Measurements from ENCODE around the gene GEMIN7.
A peak's percentile ranks its signal among the peaks of the same experiment; 100 is the strongest.

Gene GEMIN7

DNA sequence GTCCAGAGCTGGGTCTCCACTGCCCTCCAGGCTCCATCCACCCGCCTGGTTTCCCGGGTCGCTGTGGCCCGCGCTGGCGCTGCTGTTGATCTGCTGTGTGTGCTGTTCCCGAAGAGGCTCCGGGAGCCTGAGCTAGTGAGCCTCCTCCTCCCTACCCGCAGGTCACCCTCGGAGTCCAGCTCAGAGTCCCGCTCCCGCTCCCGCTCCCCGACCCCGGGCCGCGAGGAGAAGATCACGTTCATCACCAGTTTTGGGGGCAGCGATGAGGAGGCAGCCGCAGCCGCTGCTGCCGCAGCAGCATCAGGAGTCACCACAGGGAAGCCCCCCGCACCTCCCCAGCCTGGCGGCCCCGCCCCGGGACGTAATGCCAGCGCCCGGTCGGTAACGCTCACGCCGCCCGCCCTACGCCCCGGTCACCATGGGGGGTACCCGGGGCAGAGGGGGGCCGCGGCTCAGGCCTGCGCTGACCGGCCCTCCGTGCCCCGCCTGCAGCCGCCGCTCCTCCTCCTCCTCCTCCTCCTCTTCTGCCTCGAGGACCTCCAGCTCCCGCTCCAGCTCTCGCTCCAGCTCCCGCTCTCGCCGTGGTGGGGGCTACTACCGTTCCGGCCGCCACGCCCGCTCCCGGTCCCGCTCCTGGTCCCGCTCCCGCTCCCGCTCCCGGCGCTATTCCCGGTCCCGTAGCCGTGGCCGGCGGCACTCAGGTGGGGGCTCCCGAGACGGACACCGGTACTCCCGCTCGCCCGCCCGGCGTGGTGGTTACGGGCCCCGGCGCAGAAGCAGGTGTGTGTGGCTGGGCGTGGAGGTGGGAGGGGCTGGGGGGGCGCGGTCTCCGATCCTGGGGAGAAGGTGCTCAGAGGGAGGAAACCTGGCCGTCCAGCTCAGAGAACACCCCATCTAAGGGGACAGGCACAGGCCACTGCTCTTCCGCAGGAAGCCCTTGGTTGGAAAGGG, 14.9 kb upstream of the GEMIN7 start:
- DNase-seq: no peak

DNA sequence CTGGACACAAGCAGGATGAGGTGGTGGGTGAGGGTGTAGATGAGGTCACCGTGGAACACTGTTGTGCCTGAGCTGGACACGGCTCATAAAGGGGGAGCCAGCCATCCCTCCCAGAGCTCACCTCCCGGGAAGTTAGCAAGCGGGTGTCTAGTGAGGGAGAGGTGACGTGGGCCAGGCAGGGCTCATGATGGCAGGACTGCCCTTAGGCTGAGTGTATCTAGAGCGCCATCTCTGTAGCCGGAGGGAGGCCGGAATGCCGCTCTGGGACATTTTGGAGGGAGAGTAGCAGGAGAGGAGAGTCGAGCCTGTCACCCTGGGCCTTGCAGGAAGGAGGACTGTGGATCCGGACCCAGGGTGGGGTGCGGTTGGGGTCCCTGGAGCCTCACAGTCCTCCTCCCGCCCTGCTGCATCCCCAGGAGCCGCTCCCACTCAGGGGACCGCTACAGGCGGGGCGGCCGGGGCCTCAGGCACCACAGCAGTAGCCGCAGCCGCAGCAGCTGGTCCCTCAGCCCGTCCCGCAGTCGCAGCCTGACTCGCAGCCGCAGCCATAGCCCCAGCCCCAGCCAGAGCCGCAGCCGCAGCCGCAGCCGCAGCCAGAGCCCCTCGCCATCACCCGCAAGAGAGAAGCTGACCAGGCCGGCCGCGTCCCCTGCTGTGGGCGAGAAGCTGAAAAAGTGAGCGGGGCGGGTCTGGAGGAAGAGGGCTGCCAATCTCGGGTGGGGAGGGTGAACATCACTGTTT, 12.0 kb upstream of the GEMIN7 start:
- DNase-seq: no peak

DNA sequence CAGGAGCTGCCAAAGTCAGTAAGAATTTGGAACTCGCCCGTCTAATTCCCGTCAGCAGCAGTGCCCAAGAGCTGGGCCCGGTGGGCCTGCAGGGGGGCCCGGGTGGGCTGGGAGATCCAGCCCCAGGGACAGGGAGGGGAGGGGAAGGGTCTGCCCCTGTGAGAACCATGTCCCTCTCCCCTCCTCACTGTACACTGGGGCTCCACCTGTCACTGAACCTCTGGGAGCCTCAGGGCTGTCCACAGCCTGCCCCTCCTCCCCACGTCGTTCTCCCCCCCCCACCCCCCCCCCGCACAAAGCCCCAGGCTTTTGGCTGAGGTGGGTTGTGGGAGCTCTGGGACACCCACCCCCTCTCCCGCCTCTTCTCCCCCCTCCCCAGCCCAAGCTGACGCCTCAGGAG, 11.0 kb upstream of the GEMIN7 start:
- DNase-seq: no peak

DNA sequence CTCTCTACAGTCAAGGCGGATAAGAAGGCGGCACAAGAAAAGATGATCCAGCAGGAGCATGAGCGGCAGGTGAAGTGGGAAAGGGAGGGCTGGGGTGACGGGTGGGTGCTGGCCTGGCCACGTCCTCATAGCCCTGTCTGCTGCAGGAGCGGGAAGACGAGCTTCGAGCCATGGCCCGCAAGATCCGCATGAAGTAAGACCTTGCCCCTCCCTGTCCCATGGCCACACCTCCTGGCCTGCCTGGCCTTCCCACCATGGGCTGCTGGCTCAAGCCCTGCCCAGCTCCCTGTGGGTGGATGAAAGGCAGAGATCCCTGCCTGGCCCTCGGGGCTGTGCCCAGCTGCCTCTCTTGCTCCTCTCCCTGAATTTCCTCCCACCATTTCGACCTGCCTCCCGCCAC, 10.0 kb upstream of the GEMIN7 start:
- DNase-seq: no peak

DNA sequence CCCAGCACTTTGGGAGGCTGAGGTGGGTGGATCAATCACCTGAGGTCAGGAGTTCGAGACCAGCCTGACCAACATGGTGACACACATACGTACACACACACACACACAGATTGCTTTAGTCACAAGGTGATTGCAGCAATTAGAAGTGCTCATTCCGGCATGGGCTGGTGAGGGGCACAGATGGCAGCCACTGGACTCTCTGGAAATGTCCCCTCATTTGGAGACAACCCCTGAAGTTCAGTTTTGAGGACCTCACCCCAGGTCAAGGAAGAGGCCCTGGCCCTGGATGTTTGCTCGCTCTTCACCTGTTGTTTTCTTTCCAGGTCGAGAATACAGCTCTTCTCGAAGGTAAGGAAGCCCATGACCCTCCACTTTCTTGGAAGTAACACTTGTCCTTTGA, 8.8 kb upstream of the GEMIN7 start:
- no peak for DNase-seq

DNA sequence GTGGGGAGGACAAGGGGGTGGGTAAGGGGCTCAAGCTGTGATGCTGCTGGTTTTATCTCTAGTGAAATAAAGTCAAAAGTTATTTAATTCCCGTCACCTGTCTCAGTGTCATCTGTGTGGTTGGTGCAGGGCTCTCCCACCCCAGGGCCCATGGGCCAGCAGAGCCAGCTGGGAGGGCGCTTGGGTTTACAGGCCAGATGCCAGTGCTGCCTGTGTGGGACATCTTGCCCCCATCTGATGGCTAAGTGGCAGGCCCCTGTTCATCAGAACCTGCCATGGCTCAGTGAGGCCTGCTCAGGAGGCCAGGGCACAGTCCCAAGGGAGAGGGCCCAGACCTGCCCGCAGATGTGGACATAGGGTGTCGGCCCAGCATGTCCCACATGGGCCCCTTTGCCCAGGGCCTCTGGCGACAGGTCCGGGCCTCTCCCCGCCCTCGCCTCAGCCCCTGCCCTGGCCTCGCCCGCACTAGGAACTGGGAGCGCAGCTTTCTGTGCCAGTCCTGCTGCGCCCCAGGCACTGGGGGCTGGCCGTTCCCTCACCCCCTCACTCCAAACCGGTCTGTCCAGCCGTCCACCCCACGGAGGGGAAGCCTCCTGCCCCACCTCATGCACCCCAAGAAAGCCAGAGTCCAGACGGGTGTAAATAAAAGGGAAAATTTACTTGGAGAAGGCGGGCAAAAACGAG, 8.1 kb upstream of the GEMIN7 start:
- no peak for DNase-seq

DNA sequence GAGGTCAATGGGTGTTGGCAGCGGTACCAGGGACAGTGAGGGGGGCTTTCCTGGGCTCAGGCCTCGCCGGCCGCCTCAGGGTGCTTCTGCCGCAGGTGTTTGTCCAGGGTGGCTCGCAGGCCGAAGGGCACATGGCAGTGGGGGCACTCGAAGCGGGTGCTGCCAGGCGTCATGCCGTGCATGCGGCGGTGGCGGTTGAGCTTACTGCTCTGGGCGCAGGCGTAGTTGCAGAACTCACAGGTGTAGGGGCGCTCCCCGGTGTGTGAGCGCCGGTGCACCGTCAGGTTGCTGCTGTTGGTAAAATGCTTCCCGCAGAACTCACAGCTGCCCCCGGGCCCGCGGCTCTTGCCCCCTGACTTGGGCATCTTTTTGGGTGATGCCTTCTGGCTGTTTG, 7.5 kb upstream of the GEMIN7 start:
- no peak for DNase-seq

DNA sequence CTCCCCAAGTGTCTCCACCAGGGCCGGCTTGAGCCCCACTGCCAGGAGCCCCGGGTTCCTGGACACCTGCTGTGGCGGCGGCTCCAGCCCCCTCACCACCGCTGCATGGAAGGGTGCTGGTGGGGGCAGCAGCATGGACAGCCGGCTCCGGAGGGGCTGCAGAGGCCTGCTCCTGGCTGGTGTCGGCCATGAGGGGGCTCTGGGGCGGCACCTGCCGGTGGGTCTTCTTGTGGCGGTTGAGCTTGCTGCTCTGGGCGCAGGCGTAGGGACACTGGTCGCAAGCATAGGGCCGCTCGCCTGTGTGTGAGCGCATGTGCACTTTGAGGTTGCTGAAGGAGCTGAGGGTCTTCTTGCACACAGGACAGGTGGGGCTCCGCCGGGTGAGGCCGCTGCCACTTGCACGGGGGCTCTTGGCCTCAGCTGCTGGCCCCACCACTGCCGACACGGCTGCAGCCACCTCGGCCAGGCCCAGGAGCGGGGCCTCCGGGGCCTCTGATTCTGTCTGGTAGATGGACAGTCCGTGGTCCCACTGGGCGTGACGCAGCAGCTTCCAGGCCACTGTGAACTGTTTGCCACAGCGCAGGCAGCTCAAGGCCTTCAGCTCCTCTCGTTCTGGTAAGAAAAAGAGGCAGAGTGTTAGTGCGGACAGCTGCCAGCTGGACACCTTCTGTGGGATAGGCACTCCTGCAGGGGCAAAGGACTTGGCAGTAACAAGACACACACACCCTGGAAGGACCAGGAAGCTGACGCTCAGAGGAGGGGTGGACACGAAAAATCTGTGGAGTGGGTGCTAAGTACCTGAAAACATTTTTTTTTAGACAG, 6.9 kb upstream of the GEMIN7 start:
- no peak for DNase-seq

DNA sequence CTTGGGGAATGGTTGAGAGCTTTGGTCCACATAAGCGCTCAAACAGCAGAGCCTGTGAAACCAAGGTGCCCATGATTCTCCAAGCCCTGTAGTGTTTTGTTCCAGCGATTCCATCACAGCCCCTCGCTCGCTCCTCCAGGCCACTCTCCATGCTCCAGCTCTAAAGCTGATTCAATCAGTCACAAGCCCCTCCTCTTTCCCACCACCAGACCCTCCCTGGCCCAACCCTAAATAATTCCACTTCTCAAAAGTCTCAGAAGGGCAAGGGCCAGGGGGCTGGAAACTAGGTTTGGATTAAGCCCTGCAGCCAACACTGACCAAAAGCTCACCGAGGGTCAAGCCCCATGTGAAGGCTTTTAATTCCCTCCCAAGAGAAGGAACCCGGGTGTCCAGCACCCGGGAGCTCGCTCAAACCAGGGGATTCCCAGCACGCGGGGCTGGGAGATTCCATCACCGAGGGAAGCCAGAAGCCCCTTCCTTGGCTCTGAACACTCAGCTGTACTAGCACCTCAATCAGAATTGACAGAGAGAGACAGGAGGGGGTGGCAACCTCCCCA, 4.2 kb upstream of the GEMIN7 start:
- DNase-seq: no peak

DNA sequence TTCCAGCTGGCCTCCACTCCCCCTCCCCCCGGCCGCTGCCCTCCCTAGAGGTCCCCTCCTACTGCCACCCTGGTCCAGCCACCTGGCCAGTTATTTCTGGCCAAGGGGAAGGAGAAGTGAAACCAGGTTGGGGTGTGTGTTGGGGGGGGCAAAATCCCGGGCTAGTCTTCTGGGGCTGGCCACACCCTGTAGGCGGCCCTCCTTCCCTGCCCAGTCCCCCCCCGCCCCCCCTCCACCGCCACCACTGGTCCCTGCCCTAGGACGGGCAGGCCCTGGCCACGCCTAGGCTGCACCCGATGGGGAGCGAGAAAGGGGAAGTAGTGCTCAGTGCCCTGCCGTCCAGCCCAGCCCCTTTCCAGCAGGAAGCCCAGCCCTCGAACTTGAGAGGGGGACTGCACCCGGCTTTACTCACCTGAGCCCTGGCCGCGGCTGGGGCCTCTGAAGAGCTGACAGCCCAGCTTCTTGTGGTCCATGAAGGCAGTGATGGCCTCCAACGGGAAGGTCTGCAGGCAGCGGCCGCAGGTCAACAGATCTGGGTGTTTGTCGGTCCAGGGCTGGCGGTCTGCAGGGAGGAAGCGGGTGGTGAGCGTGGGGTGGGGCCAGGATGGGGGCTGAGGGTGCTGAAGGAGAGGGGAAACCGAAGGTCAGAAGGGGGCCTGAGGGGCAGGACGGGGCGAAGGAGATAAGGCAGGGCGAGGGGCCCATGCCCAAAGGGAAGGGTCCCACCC, 3.6 kb upstream of the GEMIN7 start:
- peak; percentile 80 to 88 for DNase-seq

DNA sequence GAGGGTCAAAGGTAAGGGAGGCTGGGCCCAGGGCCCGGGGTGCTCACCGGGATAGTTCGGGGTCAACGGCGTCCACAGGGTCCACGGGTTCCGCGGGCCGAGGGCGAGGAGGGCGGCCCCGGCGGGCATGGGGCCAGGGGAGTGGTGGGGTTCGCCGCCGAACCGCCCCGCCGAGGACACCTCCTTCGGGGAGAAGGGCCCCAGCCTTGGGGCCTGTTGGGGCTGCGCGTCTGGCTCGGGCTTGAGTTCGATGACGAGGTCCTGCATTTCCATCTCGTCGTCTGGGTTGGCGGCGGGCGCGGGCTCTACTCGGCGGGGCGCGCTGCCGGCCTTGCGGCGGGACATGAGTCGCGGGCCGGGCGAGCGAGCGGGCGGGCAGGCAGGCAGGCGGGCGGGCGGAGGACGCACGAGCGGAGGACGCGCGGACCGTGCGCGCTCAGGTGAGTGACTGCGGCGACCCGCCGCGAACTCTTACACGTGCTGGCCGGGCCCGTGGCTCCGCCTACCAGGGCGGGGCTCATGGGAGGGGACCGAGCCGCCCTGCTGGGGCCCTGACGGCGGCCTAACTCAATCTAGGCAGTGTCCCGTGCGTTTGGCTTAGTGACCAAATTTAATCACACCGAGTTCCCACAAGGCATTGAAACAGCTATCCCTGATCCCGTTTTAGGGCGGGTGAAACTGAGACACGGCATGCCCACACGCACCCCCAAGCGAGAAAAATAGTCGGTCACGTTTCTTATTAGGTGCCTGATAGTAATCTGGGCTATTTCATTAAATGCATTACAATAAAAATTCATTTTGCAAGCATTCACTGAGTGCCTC, 2.8 kb upstream of the GEMIN7 start, which contains the start of gene ZNF296:
TSS of gene ZNF296 (minus strand) at position 450 of the 822 bp plus-strand sequence. CDS start at position 345, 105 bp downstream.
- DNase-seq: peak; percentile 42 to 58

DNA sequence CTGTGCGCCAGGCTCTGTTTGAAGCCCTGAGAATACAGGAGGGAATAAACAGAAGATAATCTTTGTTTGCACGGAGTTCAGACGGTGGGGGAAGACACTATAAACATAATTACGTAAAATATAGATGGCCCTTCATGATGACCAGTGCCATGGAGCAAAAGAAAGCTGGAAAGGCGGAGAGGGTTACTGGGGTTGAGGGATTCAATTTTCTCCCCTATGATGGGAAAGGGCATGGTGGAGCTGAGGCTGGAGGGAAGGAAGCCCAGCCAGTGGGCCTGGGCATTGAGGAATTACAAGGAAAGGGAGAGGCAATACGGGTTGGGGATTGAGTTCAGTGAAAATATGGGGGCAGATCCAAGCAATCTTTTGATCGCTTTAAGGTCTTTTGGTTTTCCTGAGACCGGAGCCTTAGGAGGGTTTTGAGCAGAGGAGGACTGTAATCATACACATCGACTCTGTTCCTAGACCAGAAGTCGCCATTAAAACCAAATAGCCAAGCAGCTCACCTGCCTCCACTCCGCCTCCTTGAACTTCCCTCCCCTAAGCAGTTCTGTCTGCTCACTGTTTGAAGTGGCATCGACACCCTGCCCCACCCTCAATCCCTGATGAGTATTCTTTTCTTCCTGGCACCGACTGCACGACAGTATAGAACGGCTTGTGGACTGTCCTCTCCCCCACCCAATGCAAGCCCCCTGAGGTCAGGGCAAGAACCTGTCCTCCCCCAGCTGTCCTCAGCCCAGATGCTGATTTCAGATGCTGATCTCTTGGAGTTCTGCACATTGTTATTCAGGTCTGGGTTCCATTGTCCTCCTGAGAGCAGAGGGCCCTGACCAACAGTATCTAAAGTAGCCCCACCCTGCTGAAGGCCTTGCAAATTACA, 2.0 kb upstream of the GEMIN7 start:
- DNase-seq: no peak

DNA sequence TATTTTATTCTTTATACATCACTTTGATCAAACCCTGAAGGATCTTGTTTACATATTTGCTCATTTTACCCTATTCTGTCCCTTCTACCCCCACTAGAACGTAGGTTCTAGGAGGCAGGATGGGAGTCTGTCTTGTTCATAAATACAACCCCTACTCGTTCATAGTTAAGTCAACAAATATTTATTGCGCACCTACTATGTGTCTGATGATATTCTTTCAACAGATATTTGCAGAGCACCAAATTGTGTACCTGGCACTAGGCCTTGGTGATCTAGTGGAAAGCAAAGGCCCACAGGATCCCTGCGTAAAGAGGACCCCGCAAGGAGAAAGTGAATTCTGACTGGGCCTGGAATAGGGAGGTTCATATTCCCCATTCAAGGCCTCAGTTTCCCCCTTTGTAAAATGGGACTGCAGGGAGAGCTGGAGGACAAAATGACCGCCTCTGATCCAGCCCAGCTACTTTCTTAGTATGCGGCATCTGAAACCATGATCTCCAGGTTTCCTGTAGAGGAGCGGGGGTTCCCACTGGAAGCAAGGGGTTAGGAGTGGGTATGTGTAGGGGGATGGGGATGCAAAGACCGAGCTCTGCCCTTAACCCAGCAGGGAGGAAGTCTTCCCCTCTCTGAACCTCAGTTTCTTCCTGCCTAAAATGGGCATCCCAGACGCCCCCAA, 534 bp upstream of the GEMIN7 start:
- no peak for DNase-seq

DNA sequence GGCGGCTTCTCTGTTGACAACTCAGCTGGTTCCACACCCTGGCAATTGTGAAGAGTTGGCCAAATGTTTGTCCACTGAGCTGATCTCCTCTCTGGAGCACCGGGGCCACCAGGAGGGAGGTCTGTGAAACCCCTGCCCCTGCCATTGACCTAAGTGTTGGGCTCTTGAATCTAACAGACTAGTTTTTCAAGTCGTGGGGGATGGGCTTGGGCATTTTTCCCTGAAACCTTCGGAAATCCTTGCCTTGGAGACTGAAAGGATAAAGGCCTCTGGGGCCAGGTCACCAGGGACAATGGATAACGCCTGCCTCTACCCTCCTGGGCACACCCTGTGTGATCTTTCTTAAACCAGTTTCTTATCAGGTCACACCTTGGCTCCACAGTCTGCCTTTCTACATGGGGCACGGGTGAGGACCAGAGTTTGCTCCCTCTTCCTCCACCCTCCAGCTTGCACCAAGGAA, 881 bp downstream of the GEMIN7 start:
- no peak for DNase-seq

DNA sequence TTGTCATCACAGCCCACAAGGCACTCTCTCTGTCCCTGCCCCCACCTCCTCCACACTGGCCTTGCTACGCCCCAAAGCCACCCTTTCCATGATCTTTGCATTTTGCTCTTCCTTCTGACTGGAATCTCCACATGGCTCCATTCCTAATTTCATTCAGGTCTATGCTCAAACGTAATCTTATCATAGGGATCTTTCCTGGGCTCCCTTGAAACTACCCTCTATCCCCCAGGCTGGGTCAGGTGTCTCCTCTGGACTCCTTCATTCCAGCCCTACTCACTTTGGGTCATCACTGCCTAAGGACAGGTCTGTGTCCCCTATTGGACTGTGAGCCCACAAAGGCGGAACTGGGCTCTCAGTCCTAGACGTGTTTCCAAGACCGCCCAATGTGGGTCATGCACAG, 3.1 kb downstream of the GEMIN7 start:
- DNase-seq: no peak

DNA sequence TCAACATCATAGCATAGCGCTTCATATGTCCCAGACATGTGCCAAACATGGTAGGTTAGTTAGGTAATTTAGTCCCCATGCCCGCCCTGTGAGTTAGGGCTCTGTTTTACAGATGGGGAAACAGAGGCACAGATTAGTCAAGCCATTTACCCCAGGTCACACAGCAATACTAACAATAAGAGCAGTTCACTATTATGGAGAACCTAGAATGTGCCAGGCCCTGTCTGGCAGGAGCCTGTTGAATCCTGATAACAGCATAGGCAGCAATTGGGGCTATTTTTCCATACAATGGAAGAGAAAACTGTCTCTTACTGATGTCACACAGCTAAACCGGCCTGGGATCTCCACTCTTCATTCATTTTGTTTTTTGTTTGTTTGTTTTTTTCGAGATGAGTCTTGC, 7.4 kb downstream of the GEMIN7 start:
- DNase-seq: no peak

DNA sequence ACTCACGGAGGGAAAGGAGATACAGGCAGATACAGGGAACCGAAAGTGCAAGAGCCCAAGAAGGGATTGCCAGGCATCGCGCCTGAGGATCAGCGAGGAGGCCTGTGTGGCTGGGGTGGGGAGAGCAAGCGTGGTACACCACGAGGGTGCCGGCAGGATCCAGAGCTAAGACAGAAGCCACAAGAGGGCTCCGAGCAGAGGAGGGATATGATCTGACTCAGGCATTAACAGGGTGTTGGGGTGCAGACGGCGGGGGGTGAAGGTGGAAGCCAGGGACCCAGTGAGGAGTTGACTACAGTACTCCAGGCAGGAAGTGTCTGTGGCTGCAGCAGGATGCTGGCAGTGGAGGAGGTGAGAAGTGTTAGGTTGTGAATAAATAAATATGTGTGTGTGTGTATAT, 8.5 kb downstream of the GEMIN7 start:
- DNase-seq: peak; percentile 86 to 88

DNA sequence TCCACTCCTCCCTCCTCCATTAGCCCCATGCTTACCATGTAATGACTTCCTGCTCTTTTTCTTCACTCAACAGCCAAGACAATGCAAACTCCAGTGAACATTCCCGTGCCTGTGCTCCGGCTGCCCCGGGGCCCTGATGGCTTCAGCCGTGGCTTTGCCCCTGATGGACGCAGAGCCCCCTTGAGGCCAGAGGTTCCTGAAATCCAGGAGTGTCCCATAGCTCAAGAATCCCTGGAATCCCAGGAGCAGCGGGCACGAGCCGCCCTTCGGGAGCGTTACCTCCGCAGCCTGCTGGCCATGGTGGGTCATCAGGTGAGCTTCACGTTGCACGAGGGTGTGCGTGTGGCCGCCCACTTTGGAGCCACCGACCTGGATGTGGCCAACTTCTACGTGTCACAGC, 11.0 kb downstream of the GEMIN7 start:
- DNase-seq: no peak

DNA sequence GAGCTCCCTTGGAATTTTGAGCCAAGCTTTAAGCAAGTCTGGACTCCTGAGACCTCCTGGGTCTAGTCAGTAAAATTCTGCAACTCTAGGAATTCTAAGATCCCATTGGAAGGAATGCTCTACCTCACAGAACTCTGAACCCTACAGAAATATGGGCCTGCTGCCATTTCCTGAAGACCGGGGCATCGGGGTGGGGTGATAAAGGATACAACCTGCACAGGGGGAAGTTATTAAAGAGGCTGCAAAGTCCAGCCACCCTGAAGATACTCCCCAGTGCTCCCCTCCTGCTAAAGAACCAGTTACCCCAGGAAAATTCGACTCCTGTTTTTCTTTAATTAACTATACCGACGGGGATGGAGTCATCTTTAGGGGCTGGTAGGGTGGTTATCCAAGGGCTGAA, 11.5 kb downstream of the GEMIN7 start:
- no peak for DNase-seq

All from Kasumi-1 (cell line).